Measurements from ENCODE around the gene CAMK1D.
"Not testable (repeated sequence)": the region's sequence is repeated elsewhere in the genome, so short reads cannot be mapped to it uniquely, and the experiment has no call there.

Gene CAMK1D

GRCh38 chr10:12518024-12518423 lies 168.7 kb downstream of the CAMK1D start:
- DNase-seq (ENCODE audit: low read depth): no peak

- DNase-seq (ENCODE audit: low read depth): no peak
Measured at GRCh38 chr10:12521423-12521822, 172.1 kb downstream of the CAMK1D start.

- DNase-seq (ENCODE audit: low read depth): no peak
Measured at GRCh38 chr10:12526311-12526710, 177.0 kb downstream of the CAMK1D start.

GRCh38 chr10:12529976-12530375 lies 180.6 kb downstream of the CAMK1D start:
- no peak for DNase-seq (ENCODE audit: low read depth)

GRCh38 chr10:12531305-12532220 lies 182.2 kb downstream of the CAMK1D start:
- DNase-seq (ENCODE audit: low read depth): no peak

- DNase-seq (ENCODE audit: low read depth): no peak
Measured at GRCh38 chr10:12533151-12533550, 183.8 kb downstream of the CAMK1D start.

- DNase-seq (ENCODE audit: low read depth): no peak
Measured at GRCh38 chr10:12533723-12534122, 184.4 kb downstream of the CAMK1D start.

- DNase-seq (ENCODE audit: low read depth): no peak
Measured at GRCh38 chr10:12534824-12535223, 185.5 kb downstream of the CAMK1D start.

GRCh38 chr10:12535656-12536055 lies 186.3 kb downstream of the CAMK1D start:
- no peak for DNase-seq (ENCODE audit: low read depth)

- DNase-seq (ENCODE audit: low read depth): no peak
Measured at GRCh38 chr10:12538491-12538995, 189.2 kb downstream of the CAMK1D start.

- DNase-seq (ENCODE audit: low read depth): no peak
Measured at GRCh38 chr10:12539350-12540164, 190.2 kb downstream of the CAMK1D start.

GRCh38 chr10:12540341-12540781 lies 191.0 kb downstream of the CAMK1D start:
- DNase-seq (ENCODE audit: low read depth): no peak

GRCh38 chr10:12541446-12542067 lies 192.2 kb downstream of the CAMK1D start:
- DNase-seq (ENCODE audit: low read depth): no peak

- DNase-seq (ENCODE audit: low read depth): no peak
Measured at GRCh38 chr10:12542133-12542670, 192.9 kb downstream of the CAMK1D start.

GRCh38 chr10:12543589-12543988 lies 194.2 kb downstream of the CAMK1D start:
- DNase-seq (ENCODE audit: low read depth): no peak

GRCh38 chr10:12546160-12546802 lies 196.9 kb downstream of the CAMK1D start:
- not testable (repeated sequence) for DNase-seq (ENCODE audit: low read depth)

GRCh38 chr10:12547301-12547771 lies 198.0 kb downstream of the CAMK1D start:
- DNase-seq (ENCODE audit: low read depth): no peak

GRCh38 chr10:12549297-12549696 lies 199.9 kb downstream of the CAMK1D start:
- DNase-seq (ENCODE audit: low read depth): no peak

- no peak for DNase-seq (ENCODE audit: low read depth)
Measured at GRCh38 chr10:12550994-12551393, 201.6 kb downstream of the CAMK1D start.

- DNase-seq (ENCODE audit: low read depth): no peak
Measured at GRCh38 chr10:12556039-12556438, 206.7 kb downstream of the CAMK1D start.

- no peak for DNase-seq (ENCODE audit: low read depth)
Measured at GRCh38 chr10:12559578-12560178, 210.3 kb downstream of the CAMK1D start.

Data from EH (cell line).